Kidney (tissue), 14 donors: ENCODE data around the gene RILPL1. TPM values are rescaled to one million over a fixed set of nuclear protein-coding genes. Genes with fewer than 3 reads are reported as not detected.

ENCODE experiments used
- DNase-seq, 5 donors: peaks; one replicate each; pipeline ENCODE4 v3.0.0-alpha.2; 2013 to 2020
- FAIRE-seq: peaks from 2 replicates; lab custom pipeline; 2012; peaks lifted over from hg19 to GRCh38; lab: Jason Lieb, UNC
- H3K27ac ChIP-seq, 2 donors: one replicate each; pipeline ENCODE4 v1.7.0; 2013; ENCODE audit warnings: low read depth in 2 of 2, low read length in 2 of 2, inconsistent platforms in 1 of 2
- H3K27me3 ChIP-seq: one replicate; pipeline ENCODE4 v1.7.1; 2013; ENCODE audit warnings: low read length, inconsistent platforms; ENCODE audit not compliant: control insufficient read depth, insufficient read depth
- H3K36me3 ChIP-seq, 3 donors: one replicate each; pipeline versions ENCODE4 v1.7.0 to v1.7.1; 2013; ENCODE audit warnings: low read length in 3 of 3, control low read depth in 1 of 3, inconsistent platforms in 1 of 3; ENCODE audit not compliant: insufficient read depth in 3 of 3, control insufficient read depth in 2 of 3
- H3K4me1 ChIP-seq, 3 donors: one replicate each; pipeline versions ENCODE4 v1.7.0 to v1.7.1; 2013; ENCODE audit warnings: low read length in 3 of 3, inconsistent platforms in 1 of 3, low read depth in 1 of 3; ENCODE audit not compliant: control insufficient read depth in 2 of 3, insufficient read depth in 2 of 3
- H3K4me3 ChIP-seq, 3 donors: one replicate each; pipeline versions ENCODE4 v1.7.0 to v1.8.1; 2013; ENCODE audit warnings: low read length in 3 of 3, control low read depth in 1 of 3, inconsistent platforms in 1 of 3
- H3K9ac ChIP-seq, 3 donors: one replicate each; pipeline versions ENCODE4 v1.7.0 to v1.7.1; 2013; ENCODE audit warnings: low read length in 3 of 3, control low read depth in 1 of 3, inconsistent platforms in 1 of 3
- H3K9me3 ChIP-seq, 3 donors: one replicate each; pipeline versions ENCODE4 v1.7.0 to v1.7.1; 2013; ENCODE audit warnings: low read length in 3 of 3, control low read depth in 1 of 3, inconsistent platforms in 1 of 3; ENCODE audit not compliant: control insufficient read depth in 2 of 3, insufficient read depth in 1 of 3
- CTCF ChIP-seq: IDR thresholded peaks from 3 replicates; pipeline ENCODE4 v1.5.1; 2012; ENCODE audit warnings: mild to moderate bottlenecking, moderate library complexity, borderline replicate concordance; ENCODE audit not compliant: insufficient read depth; ENCODE audit errors: extremely low read depth
- intact Hi-C: fragments of 100-400 bp; cut with DNase I; formaldehyde crosslinking; loops from one replicate; pipeline ENCODE4 v1.11.1; 2022
- polyA plus RNA-seq: library from polyadenylated mRNA; stranded (reverse); fragments of 350-450 nt; fragmentation: Illumina TruSeq; extraction: RNeasy Lipid Tissue Mini Kit (QIAGEN cat#74804); gene quantifications from one replicate; pipeline ENCODE4 v1.2.3, GENCODE V29; 2014; ENCODE audit warnings: low read depth, low replicate concordance; ENCODE audit not compliant: insufficient read depth
- total RNA-seq: library from RNA; stranded (reverse); fragmentation: NEBNext Ultra II Directional; extraction: Animal tissue kit (Norgen Biotek cat#: 25700); gene quantifications from one replicate; pipeline ENCODE4 v1.2.1, GENCODE V29; 2021
- donor health status: control.
- donor health status: control.
- donor health status: control.
- donor health status: control.
- donor health status: control.
- donor health status: DM: yes; HTN: yes; CAD: no.
- donor health status: Normal renal cell carcinoma (clear cell type).

Gene RILPL1
- total and polyA plus RNA-seq, 2 donors from 2014 or later = 14.1 to 19.0 TPM

- Histone ChIP-seq H3K4me3 (no peak overlapping the region), H3K27ac (no peak overlapping the region), H3K27me3 (no peaks in the 10 kb centered on the region), H3K4me1 (peaks cover 0 to 8% (median 5%) of the 10 kb centered on the region in 3 donors), H3K9ac (no peak overlapping the region), H3K36me3 (no peaks in the 10 kb centered on the region), H3K9me3 (no peaks in the 10 kb centered on the region)
- intact Hi-C loops = no loop called here
- FAIRE-seq = no peak
- DNase-seq = no peak
- TF ChIP-seq CTCF = no peak
Measured at GRCh38 chr12:123441523-123442164, 91.9 kb downstream of the RILPL1 start.

- peak within 1 kb of the TSS; percentile 57 to 93 (median 87) for H3K9ac ChIP-seq
- no peaks in the 10 kb centered on the region for H3K27me3 ChIP-seq
- intact Hi-C loops = no loop called here
- no peaks in the 10 kb centered on the region for H3K9me3 ChIP-seq
- FAIRE-seq (no peak), DNase-seq (peak; percentile 86 to 96 (median 88))
- H3K4me3 ChIP-seq = peak within 1 kb of the TSS; percentile 65 to 93 (median 91)
- no peak for TF ChIP-seq CTCF
- no peaks in the 10 kb centered on the region for H3K36me3 ChIP-seq
- H3K27ac ChIP-seq = peak within 1 kb of the TSS; percentile 67 to 77
- H3K4me1 ChIP-seq = peaks cover 0 to 7% (median 0%) of the 10 kb centered on the region in 3 donors
Measured at GRCh38 chr12:123436017-123436964, 97.2 kb downstream of the RILPL1 start, which contains the start of gene RILPL2. Gene RILPL2, minus strand, starts transcription at chr12:123436684. Its CDS starts 264 bp downstream, at chr12:123436420.

GRCh38 chr12:123435636-123436016 is 97.9 kb downstream of the RILPL1 start:
- FAIRE-seq = no peak
- peaks cover 0 to 7% (median 0%) of the 10 kb centered on the region in 3 donors for H3K4me1 ChIP-seq
- intact Hi-C loops = no loop called here

More at GRCh38 chr12:123435636-123436016, 97.9 kb downstream of the RILPL1 start:
- no peak for TF ChIP-seq CTCF
- peak overlapping the region; percentile 65 to 93 (median 91) for H3K4me3 ChIP-seq
- H3K9me3 ChIP-seq = no peaks in the 10 kb centered on the region
- H3K9ac ChIP-seq = peak overlapping the region; percentile 57 to 93 (median 87)
- no peaks in the 10 kb centered on the region for H3K36me3 ChIP-seq
- no peak for DNase-seq
- H3K27me3 ChIP-seq = no peaks in the 10 kb centered on the region
- peak overlapping the region; percentile 67 to 77 for H3K27ac ChIP-seq
